ENCODE data around the gene KCNJ5.

The KCNJ5 gene

DNA sequence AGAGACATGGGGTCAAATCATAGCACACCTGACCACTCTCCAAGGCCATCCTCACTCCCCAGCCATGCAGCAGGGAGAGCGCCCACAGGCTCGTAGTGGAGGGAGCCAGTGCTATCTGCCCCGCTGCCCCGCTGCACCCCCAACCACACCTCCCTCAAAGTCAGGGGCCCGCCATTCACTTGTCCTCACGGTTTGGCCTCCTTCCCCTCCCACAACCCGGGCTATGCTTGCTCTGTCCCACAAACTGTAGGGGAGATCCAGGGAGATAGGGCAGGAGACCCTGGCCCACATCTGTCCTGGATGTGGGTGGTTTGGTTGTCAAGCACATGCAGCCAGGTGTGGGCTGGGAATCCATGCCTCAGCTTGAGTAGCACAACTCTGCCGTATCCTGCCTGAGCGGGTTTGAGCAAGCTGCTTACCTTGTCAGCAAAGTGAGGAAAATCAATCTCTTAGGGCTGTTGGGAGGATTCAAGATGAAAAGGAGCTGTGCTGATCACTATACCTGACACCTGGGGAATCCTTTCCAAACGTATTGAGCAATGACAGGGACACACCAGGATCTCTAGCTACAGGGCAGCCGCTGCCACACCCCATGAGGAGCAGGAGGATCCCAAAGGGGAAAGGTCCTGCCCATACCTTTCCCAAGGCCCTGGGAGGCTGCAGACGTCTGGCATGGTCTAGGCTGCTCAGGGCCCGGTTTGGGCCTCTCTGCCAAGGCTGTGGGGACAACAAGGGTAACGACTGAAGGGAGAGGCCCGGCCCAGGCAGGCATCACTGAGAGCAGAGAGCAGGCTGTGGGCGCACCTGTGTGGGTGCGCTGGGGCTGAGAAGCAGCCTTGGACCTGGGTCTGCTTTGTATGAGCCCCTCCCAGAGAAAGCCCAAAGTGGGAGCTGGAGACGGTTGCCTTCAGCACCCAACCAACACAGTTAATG is 23.3 kb downstream of the KCNJ5 start:
- TF ChIP-seq, protein P1, sequence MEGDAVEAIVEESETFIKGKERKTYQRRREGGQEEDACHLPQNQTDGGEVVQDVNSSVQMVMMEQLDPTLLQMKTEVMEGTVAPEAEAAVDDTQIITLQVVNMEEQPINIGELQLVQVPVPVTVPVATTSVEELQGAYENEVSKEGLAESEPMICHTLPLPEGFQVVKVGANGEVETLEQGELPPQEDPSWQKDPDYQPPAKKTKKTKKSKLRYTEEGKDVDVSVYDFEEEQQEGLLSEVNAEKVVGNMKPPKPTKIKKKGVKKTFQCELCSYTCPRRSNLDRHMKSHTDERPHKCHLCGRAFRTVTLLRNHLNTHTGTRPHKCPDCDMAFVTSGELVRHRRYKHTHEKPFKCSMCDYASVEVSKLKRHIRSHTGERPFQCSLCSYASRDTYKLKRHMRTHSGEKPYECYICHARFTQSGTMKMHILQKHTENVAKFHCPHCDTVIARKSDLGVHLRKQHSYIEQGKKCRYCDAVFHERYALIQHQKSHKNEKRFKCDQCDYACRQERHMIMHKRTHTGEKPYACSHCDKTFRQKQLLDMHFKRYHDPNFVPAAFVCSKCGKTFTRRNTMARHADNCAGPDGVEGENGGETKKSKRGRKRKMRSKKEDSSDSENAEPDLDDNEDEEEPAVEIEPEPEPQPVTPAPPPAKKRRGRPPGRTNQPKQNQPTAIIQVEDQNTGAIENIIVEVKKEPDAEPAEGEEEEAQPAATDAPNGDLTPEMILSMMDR (IDR thresholded peaks at IDR 0.05; ENCODE audit: unreplicated experiment in 3 of 3) = no peak
- Mint-ChIP-seq H3K9me3 (no peaks in the 10 kb centered on the region), H3K4me3 (no peak overlapping the region), H3K36me3 (ENCODE audit: low read depth) (no peaks in the 10 kb centered on the region), H3K4me1 (peaks cover 6% of the 10 kb centered on the region), H3K27ac (no peak overlapping the region), H3K27me3 (ENCODE audit: low read depth) (peaks cover 33% of the 10 kb centered on the region)

DNA sequence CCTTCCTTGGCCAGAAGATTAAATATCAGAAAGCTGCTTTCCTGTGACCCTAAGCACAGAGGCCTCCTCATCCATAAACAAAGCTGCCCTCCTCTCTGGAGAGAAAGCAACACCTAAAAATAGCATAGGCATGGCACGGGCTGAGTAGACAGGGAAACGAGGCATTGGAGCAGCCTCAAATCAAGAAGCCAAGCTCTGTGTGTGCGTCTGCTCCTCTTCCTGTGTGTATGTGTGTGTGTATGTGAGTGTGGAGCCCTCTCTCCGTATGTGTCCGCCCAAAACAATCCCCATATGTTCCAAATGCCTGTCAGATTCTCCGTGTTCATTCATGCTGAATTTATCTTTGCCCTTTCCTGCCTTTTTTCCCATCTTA is 24.0 kb downstream of the KCNJ5 start:
- Mint-ChIP-seq H3K27me3 (ENCODE audit: low read depth) (peaks cover 33% of the 10 kb centered on the region), H3K36me3 (ENCODE audit: low read depth) (no peaks in the 10 kb centered on the region)

DNA sequence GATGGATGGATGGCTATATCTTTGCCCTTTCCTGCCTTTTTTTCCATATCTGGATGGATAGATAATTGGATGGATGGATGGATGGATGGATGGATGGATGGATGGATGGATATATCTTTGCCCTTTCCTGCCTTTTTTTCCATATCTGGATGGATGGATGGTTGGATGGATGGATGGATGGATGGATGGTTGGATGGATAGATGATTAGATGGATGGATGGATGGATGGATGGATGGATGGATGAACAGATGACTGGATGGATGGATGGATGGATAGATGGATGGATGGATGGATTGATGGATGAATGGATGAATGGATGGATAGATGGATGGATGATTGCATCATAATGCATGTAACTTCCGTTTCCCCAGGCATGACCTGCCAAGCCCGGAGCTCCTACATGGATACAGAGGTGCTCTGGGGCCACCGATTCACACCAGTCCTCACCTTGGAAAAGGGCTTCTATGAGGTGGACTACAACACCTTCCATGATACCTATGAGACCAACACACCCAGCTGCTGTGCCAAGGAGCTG is 24.9 kb downstream of the KCNJ5 start:
- no peak overlapping the region for H3K27ac Mint-ChIP-seq
- TF ChIP-seq, protein P1 (IDR thresholded peaks at IDR 0.05; ENCODE audit: unreplicated experiment in 3 of 3) = no peak
- H3K4me3 Mint-ChIP-seq = no peak overlapping the region
- no peaks in the 10 kb centered on the region for H3K9me3 Mint-ChIP-seq
- peaks cover 31% of the 10 kb centered on the region for H3K27me3 Mint-ChIP-seq (ENCODE audit: low read depth)
- H3K36me3 Mint-ChIP-seq (ENCODE audit: low read depth) = no peaks in the 10 kb centered on the region
- H3K4me1 Mint-ChIP-seq = peaks cover 6% of the 10 kb centered on the region

More for the DNA sequence above, 24.0 kb downstream of the KCNJ5 start:
- Mint-ChIP-seq H3K27ac (no peak overlapping the region), H3K9me3 (no peaks in the 10 kb centered on the region), H3K4me3 (no peak overlapping the region), H3K4me1 (peaks cover 6% of the 10 kb centered on the region)
- TF ChIP-seq, protein P1 (IDR thresholded peaks at IDR 0.05; ENCODE audit: unreplicated experiment in 3 of 3) = no peak

DNA sequence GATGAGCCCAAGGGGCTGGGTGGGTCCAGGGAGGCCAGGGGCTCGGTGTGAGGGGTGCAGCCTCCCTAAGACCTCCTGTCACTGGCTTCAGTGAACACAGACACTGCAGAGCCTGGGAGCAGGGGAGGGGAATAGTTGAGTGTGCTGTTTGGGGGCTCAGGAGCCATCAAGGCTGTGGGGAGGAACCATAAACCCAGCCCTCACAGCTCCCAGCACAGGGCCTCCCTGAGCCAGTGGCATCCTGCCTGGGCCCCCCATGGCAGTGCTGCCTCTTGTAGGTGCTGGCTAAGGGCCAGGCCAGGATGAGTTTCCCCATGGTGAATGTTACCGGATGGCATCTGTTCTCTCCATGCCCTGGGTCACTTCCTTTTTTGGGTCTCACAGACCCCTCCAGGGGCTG is 25.5 kb downstream of the KCNJ5 start:
- Mint-ChIP-seq H3K27me3 (ENCODE audit: low read depth) (peaks cover 29% of the 10 kb centered on the region), H3K27ac (no peak overlapping the region), H3K4me3 (no peak overlapping the region), H3K36me3 (ENCODE audit: low read depth) (no peaks in the 10 kb centered on the region), H3K9me3 (no peaks in the 10 kb centered on the region), H3K4me1 (peaks cover 6% of the 10 kb centered on the region)
- TF ChIP-seq, protein P1 (IDR thresholded peaks at IDR 0.05; ENCODE audit: unreplicated experiment in 3 of 3) = no peak

DNA sequence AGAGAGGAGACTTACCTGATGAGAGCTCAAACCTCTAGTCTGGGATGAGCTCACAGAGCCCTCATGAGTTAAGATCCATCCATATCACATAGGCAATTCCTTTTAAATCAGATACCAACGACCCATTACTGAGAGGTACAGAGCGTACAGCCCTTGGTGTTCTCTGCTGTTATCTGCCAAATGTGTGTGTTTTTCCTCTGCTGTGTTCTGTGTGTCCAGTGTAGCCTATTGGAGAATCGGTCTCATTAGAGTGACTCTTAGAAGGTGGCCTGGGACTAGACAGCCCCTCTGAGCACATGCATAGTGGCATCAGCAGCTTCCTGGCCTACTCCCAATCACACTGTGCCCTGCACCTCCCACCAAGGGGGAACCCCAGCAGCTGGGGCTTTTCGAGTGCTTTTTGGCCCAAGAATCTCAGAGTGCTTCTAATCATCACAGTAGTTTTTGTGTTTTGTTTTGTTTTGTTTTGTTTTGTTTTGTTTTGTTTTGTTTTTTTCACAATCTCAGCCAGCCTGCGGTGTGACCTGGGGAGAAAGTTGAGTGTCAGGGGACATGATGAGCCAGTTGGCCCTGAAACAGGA is 26.1 kb downstream of the KCNJ5 start:
- Mint-ChIP-seq H3K27ac (no peak overlapping the region), H3K9me3 (no peaks in the 10 kb centered on the region), H3K4me3 (no peak overlapping the region), H3K4me1 (peaks cover 6% of the 10 kb centered on the region), H3K36me3 (ENCODE audit: low read depth) (no peaks in the 10 kb centered on the region), H3K27me3 (ENCODE audit: low read depth) (peaks cover 29% of the 10 kb centered on the region)
- TF ChIP-seq, protein P1 (IDR thresholded peaks at IDR 0.05; ENCODE audit: unreplicated experiment in 3 of 3) = no peak
